HCT116 (cell line): ENCODE results near the gene VIPR1.

Source experiments
- ATF3 ChIP-seq: IDR thresholded peaks from 2 replicates; pipeline ENCODE4 v1.6.1; 2012
- CTCF ChIP-seq, 3 experiments: fragments of 200-600 bp in 1 of 3; sonication (generic) in 1 of 3; IDR thresholded peaks in 2 of 3; conservative IDR thresholded peaks in 1 of 3; 2 replicates each; pipeline ENCODE4 v1.5.1; 2012 to 2017; ENCODE audit warnings: low read depth in 2 of 3, low read length in 2 of 3, antibody characterized with exemption in 1 of 3, borderline replicate concordance in 1 of 3, control low read depth in 1 of 3, mild to moderate bottlenecking in 1 of 3, mixed read lengths in 1 of 3, mixed run types in 1 of 3, moderate library complexity in 1 of 3; ENCODE audit not compliant: insufficient read depth in 1 of 3
- ELF1 ChIP-seq: IDR thresholded peaks from 2 replicates; pipeline ENCODE4 v1.6.1; 2012; ENCODE audit warnings: low read depth, borderline replicate concordance
- EZH2 ChIP-seq: fragments of 200-600 bp; sonication (generic); IDR thresholded peaks from 2 replicates; pipeline ENCODE4 v1.6.1; 2017; ENCODE audit warnings: antibody characterized with exemption, mixed run types
- EZH2phosphoT487 ChIP-seq: fragments of 200-600 bp; IDR thresholded peaks from 2 replicates; pipeline ENCODE4 v1.6.1; 2018; ENCODE audit warnings: antibody characterized with exemption, borderline replicate concordance
- FOSL1 ChIP-seq: IDR thresholded peaks from 2 replicates; pipeline ENCODE4 v1.6.1; 2012; ENCODE audit warnings: low read depth
- JUND ChIP-seq: IDR thresholded peaks from 2 replicates; pipeline ENCODE4 v1.6.1; 2012
- MAX ChIP-seq: IDR thresholded peaks from 2 replicates; pipeline ENCODE4 v1.6.1; 2012
- POLR2A ChIP-seq: IDR thresholded peaks from 2 replicates; pipeline ENCODE4 v1.7.0; 2011; ENCODE audit warnings: borderline replicate concordance; ENCODE audit not compliant: insufficient read depth, insufficient read length; ENCODE audit errors: extremely low read depth
- POLR2AphosphoS5 ChIP-seq: IDR thresholded peaks from 2 replicates; pipeline ENCODE4 v1.6.1; 2011; ENCODE audit warnings: mild to moderate bottlenecking, low read depth, low read length, moderate library complexity
- REST ChIP-seq: IDR thresholded peaks from 2 replicates; pipeline ENCODE4 v1.6.1; 2012; ENCODE audit warnings: low read depth
- YY1 ChIP-seq: IDR thresholded peaks from 2 replicates; pipeline ENCODE4 v1.6.1; 2011; ENCODE audit warnings: low read length, low read depth, moderate library complexity, mild to moderate bottlenecking; ENCODE audit not compliant: insufficient replicate concordance; ENCODE audit errors: extremely low read depth
- ZNF274 ChIP-seq: fragments of 200-500 bp; sonication (Bioruptor generic); IDR thresholded peaks from 2 replicates; pipeline ENCODE4 v1.6.1; 2014; ENCODE audit warnings: mild to moderate bottlenecking, low read depth, low read length, inconsistent platforms

GRCh38 chr3:42513121-42513520 lies 10.7 kb downstream of the VIPR1 start:
- TF ChIP-seq JUND (no peak), CTCF (IDR thresholded peaks at IDR 0.05 in 2 of 3, conservative IDR thresholded peaks at IDR 0.05 in 1 of 3; ENCODE audit: borderline replicate concordance in 1 of 3, insufficient read depth in 1 of 3, low read depth in 2 of 3, low read length in 2 of 3) (no peak), POLR2A (no peak), ZNF274 (no peak), POLR2AphosphoS5 (no peak), MAX (no peak), YY1 (no peak), ELF1 (no peak), EZH2phosphoT487 (no peak), EZH2 (no peak), REST (no peak), FOSL1 (no peak), ATF3 (no peak)
